ENCODE measurements around the gene LRRC4C.

DNA sequence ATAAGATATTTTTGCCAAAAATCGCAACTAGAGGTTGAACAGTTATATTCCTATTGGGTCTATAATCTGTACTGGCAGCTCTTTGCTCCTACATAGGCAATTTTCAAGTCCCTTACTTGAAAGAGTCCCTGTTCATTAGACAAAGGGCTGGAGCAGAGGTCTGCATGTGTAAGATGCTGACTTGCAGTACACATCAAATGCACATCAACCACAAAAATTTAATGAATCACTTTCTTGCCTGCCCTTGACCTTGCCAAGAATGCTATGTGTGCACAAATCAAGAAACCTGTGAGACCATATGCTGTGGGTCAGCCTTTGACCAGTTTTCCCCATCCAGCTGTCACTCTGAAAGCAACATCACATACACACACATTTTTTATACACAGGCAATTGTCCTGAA is 661.5 kb downstream of the LRRC4C start:
- TF ChIP-seq, protein P1, sequence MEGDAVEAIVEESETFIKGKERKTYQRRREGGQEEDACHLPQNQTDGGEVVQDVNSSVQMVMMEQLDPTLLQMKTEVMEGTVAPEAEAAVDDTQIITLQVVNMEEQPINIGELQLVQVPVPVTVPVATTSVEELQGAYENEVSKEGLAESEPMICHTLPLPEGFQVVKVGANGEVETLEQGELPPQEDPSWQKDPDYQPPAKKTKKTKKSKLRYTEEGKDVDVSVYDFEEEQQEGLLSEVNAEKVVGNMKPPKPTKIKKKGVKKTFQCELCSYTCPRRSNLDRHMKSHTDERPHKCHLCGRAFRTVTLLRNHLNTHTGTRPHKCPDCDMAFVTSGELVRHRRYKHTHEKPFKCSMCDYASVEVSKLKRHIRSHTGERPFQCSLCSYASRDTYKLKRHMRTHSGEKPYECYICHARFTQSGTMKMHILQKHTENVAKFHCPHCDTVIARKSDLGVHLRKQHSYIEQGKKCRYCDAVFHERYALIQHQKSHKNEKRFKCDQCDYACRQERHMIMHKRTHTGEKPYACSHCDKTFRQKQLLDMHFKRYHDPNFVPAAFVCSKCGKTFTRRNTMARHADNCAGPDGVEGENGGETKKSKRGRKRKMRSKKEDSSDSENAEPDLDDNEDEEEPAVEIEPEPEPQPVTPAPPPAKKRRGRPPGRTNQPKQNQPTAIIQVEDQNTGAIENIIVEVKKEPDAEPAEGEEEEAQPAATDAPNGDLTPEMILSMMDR (IDR thresholded peaks at IDR 0.05): no peak
- TF ChIP-seq POLR2A (IDR thresholded peaks at IDR 0.05): no peak
